BLaER1 (cell line): ENCODE measurements around the gene UBE4B.

Experiments
- H3K27ac ChIP-seq: shearing (Covaris generic); formaldehyde crosslinking; 2 replicates; pipeline ENCODE4 v1.8.1; 2022
- H3K27me3 ChIP-seq: shearing (Covaris generic); formaldehyde crosslinking; 2 replicates; pipeline ENCODE4 v1.8.1; 2022
- H3K36me3 ChIP-seq: shearing (Covaris generic); formaldehyde crosslinking; 2 replicates; pipeline ENCODE4 v1.8.1; 2022
- H3K4me1 ChIP-seq: shearing (Covaris generic); formaldehyde crosslinking; 2 replicates; pipeline ENCODE4 v1.8.1; 2022
- H3K4me2 ChIP-seq: shearing (Covaris generic); formaldehyde crosslinking; 2 replicates; pipeline ENCODE4 v1.8.1; 2022
- H3K4me3 ChIP-seq: shearing (Covaris generic); formaldehyde crosslinking; 2 replicates; pipeline ENCODE4 v1.8.1; 2022
- H3K9ac ChIP-seq: shearing (Covaris generic); formaldehyde crosslinking; 2 replicates; pipeline ENCODE4 v1.8.1; 2022
- H3K9me3 ChIP-seq: shearing (Covaris generic); formaldehyde crosslinking; 2 replicates; pipeline ENCODE4 v1.8.1; 2022
- H4K20me1 ChIP-seq: shearing (Covaris generic); formaldehyde crosslinking; 2 replicates; pipeline ENCODE4 v1.8.1; 2022
- Cebpa-rat ChIP-seq: shearing (Covaris generic); IDR thresholded peaks from 2 replicates; pipeline ENCODE4 v1.8.1; 2022

The UBE4B gene

DNA sequence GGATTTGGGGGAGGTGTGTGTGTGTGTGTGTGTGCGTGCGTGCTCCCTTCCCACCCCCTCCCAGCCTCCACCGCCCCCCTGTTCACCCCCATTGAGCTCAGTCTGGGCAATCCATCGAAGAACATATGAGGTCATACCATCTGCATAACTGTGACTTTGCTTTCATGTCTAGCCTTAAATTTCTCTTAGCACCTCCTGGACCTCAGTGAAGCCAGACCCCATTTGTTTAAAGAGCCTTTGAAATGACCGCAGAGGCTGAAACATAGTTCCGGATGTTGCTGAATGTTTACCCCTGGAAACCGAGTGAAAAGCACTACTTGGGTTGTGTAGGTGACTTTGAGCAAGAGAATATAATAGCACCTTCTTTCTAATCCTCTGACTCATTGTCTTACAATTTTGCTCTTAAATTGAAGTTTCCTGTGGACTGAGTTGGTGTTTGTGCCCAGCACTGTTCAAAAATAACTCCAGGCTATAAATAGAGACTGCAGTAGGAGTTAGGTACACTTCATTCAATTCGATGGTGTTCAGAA, 75.4 kb downstream of the UBE4B start:
- Histone ChIP-seq H3K4me3 (no peak overlapping the region), H3K27ac (no peak overlapping the region), H3K4me2 (no peak overlapping the region), H3K27me3 (no peaks in the 10 kb centered on the region), H4K20me1 (no peaks in the 10 kb centered on the region), H3K9me3 (no peaks in the 10 kb centered on the region), H3K4me1 (no peaks in the 10 kb centered on the region), H3K36me3 (peaks cover 81% of the 10 kb centered on the region), H3K9ac (no peak overlapping the region)
- no peak for TF ChIP-seq Cebpa-rat

DNA sequence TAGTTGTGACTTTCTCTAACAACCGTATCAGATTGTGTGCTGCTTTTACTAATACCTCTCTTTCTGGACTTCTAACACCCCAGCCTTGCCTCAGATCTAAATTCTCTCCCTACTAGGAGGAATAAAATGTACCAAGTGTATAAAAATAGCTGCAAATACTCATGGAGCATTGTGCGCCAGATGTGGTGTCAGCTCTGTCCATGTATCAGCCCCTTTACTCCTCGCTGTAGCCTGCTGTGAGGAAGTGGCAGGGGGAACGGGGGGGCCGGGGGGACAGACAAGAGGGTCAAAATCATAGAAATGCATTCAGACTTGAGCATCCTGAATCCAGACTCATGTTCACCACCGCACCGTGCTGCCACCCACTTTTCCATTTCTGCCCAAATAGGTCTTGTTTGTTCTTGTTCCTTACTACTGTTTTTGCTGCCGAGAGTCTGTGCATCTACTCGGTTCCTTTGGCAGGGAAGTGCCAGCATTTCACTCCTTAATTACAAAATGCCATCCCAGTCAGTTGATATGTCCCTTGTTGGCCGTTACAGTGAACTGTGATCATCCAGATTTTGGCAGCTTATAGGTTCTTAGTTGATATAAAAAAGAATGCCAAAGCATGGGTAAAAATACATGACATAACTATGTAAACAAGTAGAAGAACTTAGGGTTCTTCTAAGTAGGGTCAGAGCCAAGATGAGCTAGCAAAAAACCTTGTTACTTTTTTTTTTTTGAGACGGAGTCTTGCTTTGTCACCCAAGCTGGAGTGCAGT, 76.4 kb downstream of the UBE4B start:
- H3K4me1 ChIP-seq: no peaks in the 10 kb centered on the region
- H3K27ac ChIP-seq: no peak overlapping the region
- no peak overlapping the region for H3K4me2 ChIP-seq
- no peak overlapping the region for H3K4me3 ChIP-seq
- H3K9me3 ChIP-seq: no peaks in the 10 kb centered on the region
- H3K27me3 ChIP-seq: no peaks in the 10 kb centered on the region
- H4K20me1 ChIP-seq: no peaks in the 10 kb centered on the region
- no peak overlapping the region for H3K9ac ChIP-seq
- no peak for TF ChIP-seq Cebpa-rat
- H3K36me3 ChIP-seq: peaks cover 78% of the 10 kb centered on the region

DNA sequence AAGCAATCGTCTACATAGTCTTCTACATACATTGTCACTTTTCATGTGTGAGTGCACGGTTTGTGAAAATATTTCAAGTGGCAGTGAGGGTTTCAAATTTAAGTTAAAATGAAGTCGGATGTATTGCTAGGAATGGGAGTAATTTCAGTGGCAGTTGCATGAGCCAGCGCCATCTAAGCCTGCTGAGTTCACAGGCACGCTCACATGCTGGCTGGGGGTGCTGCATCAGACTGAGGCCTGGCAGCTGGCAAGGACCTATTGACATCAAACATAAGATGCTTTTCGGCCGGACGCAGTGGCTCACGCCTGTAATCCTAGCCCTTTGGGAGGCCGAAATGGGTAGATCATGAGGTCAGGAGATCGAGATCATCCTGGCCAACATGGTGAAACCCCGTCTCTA, 80.7 kb downstream of the UBE4B start:
- no peak overlapping the region for H3K4me2 ChIP-seq
- H3K36me3 ChIP-seq: peaks cover 77% of the 10 kb centered on the region
- H3K4me1 ChIP-seq: no peaks in the 10 kb centered on the region
- no peaks in the 10 kb centered on the region for H3K9me3 ChIP-seq
- no peaks in the 10 kb centered on the region for H3K27me3 ChIP-seq
- no peaks in the 10 kb centered on the region for H4K20me1 ChIP-seq
- H3K4me3 ChIP-seq: no peak overlapping the region
- H3K27ac ChIP-seq: no peak overlapping the region
- TF ChIP-seq Cebpa-rat: no peak
- no peak overlapping the region for H3K9ac ChIP-seq

DNA sequence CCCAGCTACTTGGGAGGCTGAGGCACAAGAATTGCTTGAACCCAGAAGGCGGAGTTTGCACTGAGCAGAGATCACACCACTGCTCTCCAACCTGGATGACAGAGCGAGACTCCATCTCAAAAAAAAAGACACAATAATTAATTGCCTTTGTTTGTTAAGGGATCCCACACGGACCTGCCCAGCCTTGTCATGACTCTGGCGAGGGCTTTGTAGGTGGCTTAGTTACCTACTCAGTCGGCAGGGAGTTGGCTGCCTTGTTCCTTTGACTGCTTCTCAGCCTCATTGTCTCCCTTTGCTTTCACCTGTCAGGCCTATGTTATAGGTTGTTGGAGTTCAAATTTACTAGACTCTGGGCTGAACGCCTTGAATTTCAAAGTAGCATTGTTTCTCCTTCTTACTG, 82.0 kb downstream of the UBE4B start:
- Histone ChIP-seq H3K27me3 (no peaks in the 10 kb centered on the region), H3K27ac (no peak overlapping the region), H3K4me1 (no peaks in the 10 kb centered on the region), H3K9ac (no peak overlapping the region), H3K9me3 (no peaks in the 10 kb centered on the region), H3K4me3 (no peak overlapping the region), H3K4me2 (no peak overlapping the region), H4K20me1 (no peaks in the 10 kb centered on the region), H3K36me3 (peaks cover 75% of the 10 kb centered on the region)
- no peak for TF ChIP-seq Cebpa-rat

DNA sequence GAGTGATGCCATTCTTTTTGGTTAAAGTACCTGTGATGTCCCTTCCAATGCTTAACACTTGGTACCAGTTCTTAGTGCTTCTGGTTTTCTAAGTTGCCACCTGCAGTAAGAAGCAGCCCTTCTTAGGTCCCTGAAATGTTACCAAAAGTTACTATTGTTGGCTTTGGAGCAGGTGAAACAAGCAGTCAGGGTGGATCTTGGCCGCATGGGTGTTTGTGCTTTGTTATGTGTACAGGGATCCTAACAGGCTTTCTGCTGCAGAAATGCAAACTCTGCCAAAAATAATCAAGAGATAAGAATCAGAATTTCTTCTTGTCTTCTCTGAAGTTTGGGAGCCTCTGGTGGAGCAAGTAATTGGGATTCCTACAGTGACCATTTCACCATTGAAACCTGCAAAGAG, 84.4 kb downstream of the UBE4B start:
- H3K27me3 ChIP-seq: no peaks in the 10 kb centered on the region
- H3K27ac ChIP-seq: no peak overlapping the region
- H3K4me2 ChIP-seq: no peak overlapping the region
- no peaks in the 10 kb centered on the region for H3K9me3 ChIP-seq
- no peak overlapping the region for H3K9ac ChIP-seq
- no peaks in the 10 kb centered on the region for H3K4me1 ChIP-seq
- TF ChIP-seq Cebpa-rat: no peak
- peaks cover 85% of the 10 kb centered on the region for H3K36me3 ChIP-seq
- no peaks in the 10 kb centered on the region for H4K20me1 ChIP-seq
- no peak overlapping the region for H3K4me3 ChIP-seq

DNA sequence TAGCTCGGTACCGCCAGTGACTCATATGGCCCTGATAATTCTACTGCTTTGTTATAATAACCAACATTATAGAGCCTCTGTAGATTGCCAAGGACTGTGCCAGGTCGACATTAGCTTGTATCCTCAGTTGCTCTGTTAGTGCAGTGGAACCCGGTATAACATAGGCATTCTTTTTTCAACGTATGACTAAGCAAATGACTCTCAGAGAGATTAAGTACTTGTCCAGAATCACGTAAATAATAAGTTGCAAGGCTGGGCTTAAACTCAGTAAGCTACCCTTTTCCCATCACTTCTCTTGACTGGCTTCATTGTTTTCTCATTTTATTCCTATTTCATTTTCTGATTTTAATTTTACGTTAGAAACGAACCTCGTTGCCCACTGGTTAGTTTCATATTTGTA, 85.1 kb downstream of the UBE4B start:
- TF ChIP-seq Cebpa-rat: no peak
- Histone ChIP-seq H3K36me3 (peaks cover 91% of the 10 kb centered on the region), H3K9me3 (no peaks in the 10 kb centered on the region), H3K4me3 (no peak overlapping the region), H3K9ac (no peak overlapping the region), H3K4me2 (no peak overlapping the region), H3K27ac (no peak overlapping the region), H3K4me1 (no peaks in the 10 kb centered on the region), H3K27me3 (no peaks in the 10 kb centered on the region), H4K20me1 (no peaks in the 10 kb centered on the region)

DNA sequence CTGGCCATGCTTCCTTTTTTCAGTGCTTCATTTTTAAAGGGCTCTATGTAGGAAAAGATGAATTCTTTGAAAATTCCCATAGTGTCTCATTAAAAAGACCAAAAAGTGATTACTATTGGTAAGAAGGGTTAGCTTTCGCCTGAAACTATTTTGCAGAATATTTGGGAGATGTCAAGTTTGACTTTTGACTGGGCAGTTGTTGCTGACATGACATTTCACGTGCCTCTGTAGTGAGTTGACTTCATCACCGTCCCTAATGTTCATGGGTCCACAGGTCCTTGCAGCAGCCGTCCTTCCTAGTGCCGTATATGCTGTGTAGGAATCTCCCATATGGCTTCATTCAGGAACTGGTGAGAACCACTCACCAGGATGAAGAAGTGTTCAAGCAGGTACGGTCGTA, 88.9 kb downstream of the UBE4B start:
- Histone ChIP-seq H3K36me3 (peaks cover 81% of the 10 kb centered on the region), H3K4me1 (no peaks in the 10 kb centered on the region), H3K9ac (no peak overlapping the region), H3K27me3 (no peaks in the 10 kb centered on the region), H3K4me2 (no peak overlapping the region), H3K9me3 (no peaks in the 10 kb centered on the region), H3K4me3 (no peak overlapping the region), H3K27ac (no peak overlapping the region), H4K20me1 (no peaks in the 10 kb centered on the region)
- TF ChIP-seq Cebpa-rat: no peak

DNA sequence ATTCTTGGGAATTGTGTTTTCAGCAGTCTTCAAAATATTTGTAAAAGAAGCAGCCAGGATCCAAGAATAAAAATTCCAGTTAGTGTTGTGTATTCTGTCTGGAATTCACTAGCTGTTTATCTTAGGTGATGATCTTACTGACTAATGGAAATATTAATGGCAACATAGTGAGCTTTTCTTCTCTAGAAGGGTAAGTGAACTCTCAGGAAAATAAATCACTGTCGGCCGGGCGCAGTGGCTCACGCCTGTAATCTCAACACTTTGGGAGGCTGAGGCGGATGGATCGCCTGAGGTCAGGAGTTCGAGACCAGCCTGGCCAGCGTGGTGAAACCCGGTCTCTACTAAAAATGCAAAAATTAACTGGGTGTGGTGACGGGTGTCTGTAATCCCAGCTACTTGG, 90.2 kb downstream of the UBE4B start:
- Histone ChIP-seq H3K36me3 (peaks cover 69% of the 10 kb centered on the region), H3K27ac (no peak overlapping the region), H3K9ac (no peak overlapping the region), H3K4me2 (no peak overlapping the region), H3K4me3 (no peak overlapping the region), H3K27me3 (no peaks in the 10 kb centered on the region), H4K20me1 (no peaks in the 10 kb centered on the region), H3K9me3 (no peaks in the 10 kb centered on the region), H3K4me1 (no peaks in the 10 kb centered on the region)
- no peak for TF ChIP-seq Cebpa-rat

DNA sequence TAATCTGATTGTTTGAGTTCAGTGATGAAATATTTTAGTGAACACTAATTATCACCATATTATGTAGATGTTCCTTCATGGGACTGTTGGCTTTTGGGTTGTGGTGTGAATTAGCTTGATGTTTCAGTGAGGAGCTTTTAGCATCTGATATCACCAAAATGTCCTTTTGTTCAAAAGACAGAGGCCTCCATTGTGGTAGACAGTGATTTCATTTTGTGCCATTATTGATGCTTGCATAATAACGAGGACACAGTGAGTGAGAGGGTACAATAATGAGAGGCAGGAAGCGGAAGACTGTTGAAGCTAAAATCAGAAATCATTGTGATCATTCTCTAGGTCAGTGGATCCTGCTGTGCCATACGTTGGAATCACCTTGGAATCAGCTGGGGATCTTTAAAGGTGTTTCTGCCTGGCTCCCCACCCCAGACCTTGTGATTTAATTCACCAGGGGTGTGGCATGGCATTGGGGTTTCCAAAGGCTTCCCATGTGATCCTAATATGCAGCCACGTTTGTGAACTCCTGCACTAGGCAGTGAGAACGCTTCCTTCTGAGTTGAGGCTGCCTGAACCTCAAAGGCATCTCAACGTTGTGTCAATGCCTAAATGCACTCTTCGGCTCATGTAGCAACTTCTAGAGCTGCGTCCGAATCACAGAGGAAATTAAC, 95.5 kb downstream of the UBE4B start:
- Histone ChIP-seq H3K4me3 (no peak overlapping the region), H4K20me1 (no peaks in the 10 kb centered on the region), H3K4me2 (no peak overlapping the region), H3K9me3 (no peaks in the 10 kb centered on the region), H3K4me1 (no peaks in the 10 kb centered on the region), H3K9ac (no peak overlapping the region), H3K36me3 (peaks cover 69% of the 10 kb centered on the region), H3K27me3 (no peaks in the 10 kb centered on the region), H3K27ac (no peak overlapping the region)
- no peak for TF ChIP-seq Cebpa-rat

DNA sequence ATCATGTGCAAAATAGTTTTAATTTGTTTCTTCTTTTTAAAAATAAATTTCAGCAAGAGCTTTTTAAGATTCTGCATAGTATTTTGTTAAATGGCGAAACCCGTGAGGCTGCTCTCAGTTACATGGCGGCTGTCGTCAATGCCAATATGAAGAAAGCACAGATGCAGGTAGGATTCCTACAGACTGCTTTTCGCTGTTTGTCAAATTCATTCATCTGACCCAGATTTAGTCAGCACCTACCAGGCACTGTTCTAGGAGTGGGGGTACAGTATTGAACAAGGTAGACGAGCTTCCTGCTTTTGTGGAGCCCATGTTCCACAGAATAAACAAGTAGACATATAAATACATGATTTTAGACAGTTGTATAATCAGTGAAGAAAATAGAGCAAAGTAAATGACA, 99.6 kb downstream of the UBE4B start:
- Histone ChIP-seq H3K4me3 (no peak overlapping the region), H4K20me1 (no peaks in the 10 kb centered on the region), H3K9ac (no peak overlapping the region), H3K4me2 (no peak overlapping the region), H3K4me1 (no peaks in the 10 kb centered on the region), H3K27me3 (no peaks in the 10 kb centered on the region), H3K9me3 (no peaks in the 10 kb centered on the region), H3K27ac (no peak overlapping the region), H3K36me3 (peaks cover 88% of the 10 kb centered on the region)
- TF ChIP-seq Cebpa-rat: no peak
